Medulla oblongata (tissue), 1 donor: ENCODE measurements around the gene LDAH.
"Not testable (repeated sequence)": the region's sequence is repeated elsewhere in the genome, so short reads cannot be mapped to it uniquely, and the experiment has no call there.

Experiments
- DNase-seq: peaks from one replicate; pipeline ENCODE4 v3.0.0-alpha.2; 2015; ENCODE audit errors: extremely low spot score

LDAH gene

GRCh38 chr2:20822535-20823490 lies at the start of gene LDAH:
LDAH (minus strand) TSS chr2:20823101; CDS start chr2:20801463, 21,638 bp downstream.
- DNase-seq: peak; percentile 83

- no peak for DNase-seq
These were observed 45.5 kb upstream of the LDAH start for GRCh38 chr2:20868377-20868776.

GRCh38 chr2:20862850-20863249 lies 39.9 kb upstream of the LDAH start:
- DNase-seq: no peak

- no peak for DNase-seq
These were observed 32.6 kb upstream of the LDAH start for GRCh38 chr2:20855456-20855855.

- DNase-seq: no peak
These were observed 29.8 kb upstream of the LDAH start for GRCh38 chr2:20852670-20853069.

- no peak for DNase-seq
These were observed 29.2 kb upstream of the LDAH start for GRCh38 chr2:20852139-20852538.

GRCh38 chr2:20844246-20844645 lies 21.3 kb upstream of the LDAH start:
- no peak for DNase-seq

GRCh38 chr2:20839052-20839451 lies 16.2 kb upstream of the LDAH start:
- DNase-seq: no peak

GRCh38 chr2:20838016-20838415 lies 15.1 kb upstream of the LDAH start:
- no peak for DNase-seq

- DNase-seq: no peak
These were observed 13.6 kb upstream of the LDAH start for GRCh38 chr2:20836521-20836920.

- DNase-seq: no peak
These were observed 11.4 kb upstream of the LDAH start for GRCh38 chr2:20834331-20834730.

GRCh38 chr2:20832606-20833005 lies 9.7 kb upstream of the LDAH start:
- no peak for DNase-seq

GRCh38 chr2:20829861-20830260 lies 7.0 kb upstream of the LDAH start:
- no peak for DNase-seq

- DNase-seq: no peak
These were observed 1.0 kb upstream of the LDAH start for GRCh38 chr2:20823917-20824316.

- DNase-seq: no peak
These were observed 4.1 kb downstream of the LDAH start for GRCh38 chr2:20818820-20819219.

GRCh38 chr2:20815216-20815615 lies 7.7 kb downstream of the LDAH start:
- no peak for DNase-seq

GRCh38 chr2:20812779-20813178 lies 10.1 kb downstream of the LDAH start:
- DNase-seq: no peak

GRCh38 chr2:20806286-20806685 lies 16.6 kb downstream of the LDAH start:
- DNase-seq: no peak

GRCh38 chr2:20803974-20804373 lies 18.9 kb downstream of the LDAH start:
- no peak for DNase-seq

GRCh38 chr2:20803226-20803682 lies 19.6 kb downstream of the LDAH start:
- DNase-seq: no peak

- no peak for DNase-seq
These were observed 25.8 kb downstream of the LDAH start for GRCh38 chr2:20797096-20797495.

- DNase-seq: no peak
These were observed 26.5 kb downstream of the LDAH start for GRCh38 chr2:20796374-20796791.

GRCh38 chr2:20793944-20794343 lies 29.0 kb downstream of the LDAH start:
- not testable (repeated sequence) for DNase-seq
